GM19324 (cell line): ENCODE measurements around the gene BLVRB.
A peak's percentile ranks its signal among the peaks of the same experiment; 100 is the strongest.
"Not testable (repeated sequence)": the region's sequence is repeated elsewhere in the genome, so short reads cannot be mapped to it uniquely, and the experiment has no call there.

Experiments used
- ATAC-seq: cut with Tn5 transposase; IDR thresholded peaks from one replicate; pipeline ENCODE4 v1.9.1; 2021; ENCODE audit warnings: mild to moderate bottlenecking, moderate library complexity; ENCODE audit not compliant: unreplicated experiment, low FRiP score

Gene BLVRB

DNA sequence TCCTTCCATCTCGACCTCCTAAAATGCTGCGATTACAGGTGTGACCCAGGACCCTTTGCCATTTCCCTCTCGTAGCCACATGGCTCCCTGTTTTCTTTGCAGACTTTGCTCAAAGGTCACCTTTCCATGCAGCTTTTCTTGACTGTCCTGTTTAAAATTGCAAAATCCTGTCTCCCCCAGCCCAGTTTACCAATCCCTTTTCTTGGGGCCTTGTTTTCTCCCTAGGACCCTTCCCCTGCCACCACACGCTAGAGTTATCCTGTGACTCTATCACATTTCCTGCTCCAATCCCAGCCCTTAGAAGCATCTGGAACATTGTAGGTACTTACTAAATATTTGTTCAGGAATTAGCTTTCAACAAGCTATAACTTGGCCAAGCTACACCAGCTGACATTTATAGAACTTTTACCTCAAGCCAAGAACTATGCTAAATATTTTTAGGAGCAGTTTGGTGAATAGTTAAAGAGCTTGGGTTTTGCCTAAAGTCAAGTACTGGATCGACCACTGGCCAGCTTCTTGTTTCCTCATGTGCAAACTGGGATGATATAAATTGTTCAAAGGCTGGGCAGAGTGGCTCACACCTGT is 12.3 kb downstream of the BLVRB start:
- ATAC-seq = no peak

DNA sequence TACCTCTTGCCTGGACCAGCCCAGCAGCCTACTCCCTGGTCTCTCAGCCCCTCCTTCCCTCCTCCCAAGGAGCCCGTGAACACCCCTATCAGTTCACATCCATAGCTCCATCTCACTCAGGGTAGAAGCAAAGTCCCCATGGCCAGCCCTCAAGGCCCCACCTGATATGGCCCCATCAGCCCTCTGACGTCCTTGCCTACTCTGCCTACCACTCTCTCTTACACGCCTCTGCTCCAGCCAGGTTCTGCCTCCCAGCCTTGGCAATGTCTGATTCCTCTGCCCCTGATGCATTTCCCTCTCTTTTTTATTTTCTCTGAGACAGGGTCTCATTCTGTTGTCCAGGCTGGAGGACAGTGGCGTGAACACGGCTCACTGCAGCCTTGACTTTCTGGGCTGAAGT is 13.5 kb downstream of the BLVRB start:
- ATAC-seq = no peak

DNA sequence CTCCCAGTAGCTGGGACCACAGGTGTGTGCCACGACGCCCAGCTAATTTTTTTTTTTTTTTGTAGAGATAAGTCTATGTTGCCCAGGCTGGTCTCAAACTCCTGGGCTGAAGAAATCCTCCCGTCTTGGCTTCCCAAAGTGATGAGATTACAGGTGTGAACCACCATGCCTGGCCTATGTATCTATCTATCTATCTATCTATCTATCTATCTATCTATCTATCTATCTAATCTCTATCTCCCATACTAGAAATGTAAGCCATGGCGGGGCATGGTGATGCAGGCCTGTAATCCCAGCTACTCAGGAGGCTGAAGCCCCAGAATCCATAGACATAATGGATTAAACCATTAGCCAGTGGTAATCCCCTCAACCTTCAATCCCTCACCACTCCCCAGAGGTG is 14.9 kb downstream of the BLVRB start:
- no peak for ATAC-seq

DNA sequence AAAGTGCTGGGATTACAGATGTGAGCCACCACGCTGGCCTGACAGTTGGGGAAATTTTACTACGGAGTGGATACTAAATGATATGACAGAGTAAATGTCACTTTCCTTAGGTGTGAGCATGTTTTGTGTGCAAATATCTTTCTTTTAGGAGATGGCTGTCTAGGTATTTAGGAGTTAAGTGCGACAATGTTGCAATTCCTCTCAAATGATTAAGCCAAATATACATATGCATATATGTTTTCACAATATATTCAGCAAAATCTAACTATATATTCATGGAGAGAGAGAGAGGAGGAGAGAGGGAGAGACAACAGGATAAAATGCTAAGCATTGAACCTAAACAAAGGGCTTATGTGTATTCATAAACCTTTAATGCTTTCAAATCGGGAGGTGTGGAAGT is 16.0 kb downstream of the BLVRB start:
- ATAC-seq = no peak

DNA sequence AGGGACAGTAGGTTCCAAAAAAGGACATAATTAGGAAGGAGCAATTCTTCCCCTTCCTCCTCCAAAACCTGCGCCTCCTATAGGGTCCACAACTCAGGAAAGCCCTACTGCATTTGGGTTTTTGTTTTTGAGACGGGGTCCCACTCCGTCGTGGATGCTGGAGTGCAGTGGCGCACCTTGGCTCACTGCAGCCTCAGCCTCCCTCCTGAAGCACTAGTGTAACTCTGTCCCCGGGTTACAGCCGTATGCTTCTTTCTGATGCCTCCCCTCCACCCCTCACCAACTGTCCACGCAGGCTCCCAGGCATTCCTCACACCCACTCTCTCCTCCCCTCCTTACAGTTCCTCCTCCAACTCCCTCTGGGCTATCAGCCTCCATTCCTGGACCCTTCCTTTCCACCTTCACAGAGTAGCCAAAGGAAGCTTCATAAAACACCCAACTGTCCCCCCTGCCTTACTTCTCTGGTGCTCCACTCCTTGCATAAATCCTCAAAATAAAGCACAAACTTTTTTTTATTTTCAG is 19.2 kb downstream of the BLVRB start:
- ATAC-seq = no peak

DNA sequence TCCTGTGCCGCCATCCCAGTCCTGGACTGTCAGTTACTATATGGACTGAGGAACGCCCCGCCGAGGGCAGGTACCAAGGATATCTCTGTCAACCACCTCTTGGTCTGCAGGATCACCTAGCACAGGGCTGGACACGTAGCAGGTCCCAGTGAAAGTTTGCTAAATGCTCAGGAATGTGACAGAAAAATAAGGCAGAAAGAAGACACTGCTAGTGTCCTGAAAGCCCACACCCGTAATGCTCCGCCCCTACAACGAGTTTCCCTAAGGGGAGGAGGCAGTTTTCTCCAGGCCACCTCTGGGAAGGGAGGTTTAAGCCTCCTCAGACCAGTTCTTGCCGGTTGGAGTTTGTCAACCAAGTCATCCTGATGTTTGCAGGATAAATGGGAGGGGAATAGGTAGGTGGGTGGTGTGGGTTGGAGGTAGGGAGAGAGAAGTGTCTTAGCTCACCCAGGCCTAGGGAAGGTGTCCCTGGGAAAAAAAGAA is 19.7 kb downstream of the BLVRB start:
- no peak for ATAC-seq

DNA sequence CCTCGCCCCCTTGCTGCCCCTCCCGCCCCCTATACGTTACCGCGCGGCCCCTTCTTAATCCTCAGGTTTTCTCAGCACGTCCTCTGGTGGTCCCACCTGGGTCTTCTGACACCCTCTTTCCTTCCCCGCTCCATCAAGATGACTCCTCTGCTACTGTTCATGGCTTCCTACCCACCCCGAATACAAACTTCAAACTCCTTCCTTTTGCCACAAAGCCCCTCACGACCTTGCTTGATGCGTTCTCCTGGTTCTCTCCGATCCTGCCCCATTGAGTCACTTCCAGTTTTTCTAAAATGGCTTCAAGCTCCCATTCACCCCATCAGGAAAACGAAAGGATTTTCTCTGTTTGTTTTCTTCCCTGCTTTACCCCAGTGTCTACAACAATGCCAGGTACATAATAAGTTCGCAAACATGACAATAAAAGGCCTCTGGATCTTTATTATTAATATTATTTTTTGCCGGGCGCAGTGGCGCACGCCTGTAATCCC is 20.7 kb downstream of the BLVRB start:
- no peak for ATAC-seq

DNA sequence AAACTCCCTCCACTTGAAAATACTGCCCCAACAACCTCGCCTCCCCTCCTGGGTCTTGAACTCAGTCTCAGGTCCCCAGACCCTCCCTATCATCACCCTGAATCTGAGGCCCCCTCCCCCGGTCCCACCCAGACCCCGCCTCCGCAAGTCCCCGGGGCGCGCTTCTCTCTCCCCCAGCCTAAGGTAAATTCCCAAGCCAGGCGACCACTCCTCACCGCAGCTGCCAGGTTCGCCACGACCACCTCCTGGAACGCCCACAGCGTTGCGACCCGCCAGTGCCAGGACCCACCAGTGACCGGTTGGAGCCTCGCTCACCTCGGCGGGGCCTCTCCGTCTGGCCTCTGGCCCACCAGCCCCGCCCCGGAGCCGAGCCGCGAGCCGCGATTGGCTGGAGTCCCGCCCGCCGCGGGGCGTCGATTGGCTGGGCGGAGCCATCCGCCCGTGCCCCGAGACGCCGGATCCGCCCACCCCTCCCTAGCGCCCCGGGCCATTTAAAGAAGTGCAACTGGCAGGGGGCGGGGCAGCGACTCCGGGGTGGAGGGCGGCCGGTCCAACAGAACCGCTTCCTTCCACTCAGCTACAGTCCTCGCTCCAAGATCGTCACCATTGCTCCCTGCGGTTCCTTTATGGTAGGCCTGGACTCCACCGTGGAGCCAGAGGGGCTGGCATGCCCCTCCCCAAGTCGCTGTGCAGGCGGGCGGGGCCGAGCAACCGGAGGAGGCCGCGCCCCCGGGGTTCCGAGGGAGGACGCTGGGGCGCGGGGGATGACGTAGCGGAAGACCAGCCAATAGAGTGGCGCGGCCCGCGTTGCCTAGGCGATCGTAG is 21.3 kb downstream of the BLVRB start, which contains the start of gene SERTAD3:
Gene SERTAD3, minus strand, starts transcription at position 336 of the 825 bp plus-strand sequence. CDS start 2,255 bp downstream, outside the sequence.
- peak; percentile 76 for ATAC-seq

DNA sequence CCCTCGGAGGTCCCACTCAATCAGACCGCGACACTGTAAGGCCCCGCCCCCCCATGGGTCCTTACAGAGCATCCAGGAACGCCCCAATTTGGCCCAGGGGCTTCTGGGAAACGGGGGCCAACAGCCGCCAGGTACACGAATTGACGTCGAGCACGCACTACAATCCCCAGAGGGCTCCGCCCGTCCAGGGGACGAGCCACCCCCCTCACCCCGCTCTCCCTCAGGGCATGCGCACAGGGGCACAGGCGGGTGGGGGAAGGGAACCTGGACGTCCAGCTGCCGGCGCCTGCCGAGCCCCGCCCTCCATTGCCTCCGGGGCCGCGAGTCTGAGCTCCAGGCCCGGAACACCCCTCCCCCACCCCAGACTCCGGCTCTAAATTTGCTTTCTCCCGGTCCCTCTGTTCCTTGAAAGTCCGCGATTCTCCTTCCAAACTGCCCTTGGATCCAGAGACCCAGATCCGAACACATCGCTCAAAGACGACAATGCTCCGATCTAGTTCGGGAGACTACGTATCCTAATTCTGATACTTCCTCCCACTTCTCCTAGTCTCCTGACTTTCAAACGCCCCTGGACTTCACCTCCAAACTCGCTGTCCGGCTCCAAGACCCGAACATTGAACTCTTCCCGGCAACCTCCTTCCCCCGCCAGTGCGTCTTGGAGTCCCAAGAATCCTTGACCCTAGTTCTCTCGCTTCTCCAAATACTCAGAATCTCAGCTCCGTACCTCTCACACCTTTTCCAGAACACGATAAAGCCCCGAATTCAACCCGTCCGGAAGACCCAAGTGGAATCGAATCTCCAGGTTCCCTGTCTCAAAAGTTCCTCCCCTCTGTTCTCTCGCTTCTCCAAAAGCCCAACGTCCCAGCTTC is 22.2 kb downstream of the BLVRB start:
- ATAC-seq = peak; percentile 73

DNA sequence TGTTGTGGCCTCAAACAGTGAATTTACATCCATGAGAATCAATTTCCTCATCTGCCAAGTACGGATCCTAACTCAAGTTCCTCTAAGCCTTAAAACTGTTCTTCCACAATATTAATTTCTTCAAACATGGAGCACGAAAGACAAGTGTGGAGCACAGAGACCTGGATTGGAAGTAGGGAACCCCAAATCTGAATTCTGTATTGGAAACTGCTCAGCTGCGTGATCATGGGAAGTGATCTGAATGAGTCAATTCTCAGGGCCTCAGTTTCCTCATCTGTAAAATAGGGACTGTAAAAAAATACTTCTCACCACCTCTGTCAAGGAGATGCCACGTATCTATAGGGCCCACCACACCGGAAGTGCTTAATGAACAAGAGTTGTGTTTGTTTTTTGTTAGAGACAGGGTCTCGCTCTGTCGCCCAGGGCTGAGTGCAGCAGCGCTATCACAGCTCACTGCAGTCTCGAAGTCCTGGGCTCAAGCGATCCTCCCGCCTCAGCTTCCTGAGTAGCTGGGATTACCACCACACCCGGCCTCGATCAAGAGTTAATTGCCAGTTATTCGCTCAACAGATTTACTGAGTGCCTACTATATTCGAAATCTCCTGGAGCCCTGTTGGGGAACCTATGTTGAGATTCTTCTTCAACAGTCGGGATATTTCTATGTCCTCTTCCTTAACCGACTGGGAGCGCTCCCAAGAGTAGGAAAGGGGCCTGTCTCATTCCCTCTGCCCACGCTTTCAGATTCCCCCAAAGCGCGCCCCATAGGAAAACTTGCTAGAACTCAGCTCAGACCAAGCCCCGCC is 23.0 kb downstream of the BLVRB start:
- ATAC-seq = no peak

DNA sequence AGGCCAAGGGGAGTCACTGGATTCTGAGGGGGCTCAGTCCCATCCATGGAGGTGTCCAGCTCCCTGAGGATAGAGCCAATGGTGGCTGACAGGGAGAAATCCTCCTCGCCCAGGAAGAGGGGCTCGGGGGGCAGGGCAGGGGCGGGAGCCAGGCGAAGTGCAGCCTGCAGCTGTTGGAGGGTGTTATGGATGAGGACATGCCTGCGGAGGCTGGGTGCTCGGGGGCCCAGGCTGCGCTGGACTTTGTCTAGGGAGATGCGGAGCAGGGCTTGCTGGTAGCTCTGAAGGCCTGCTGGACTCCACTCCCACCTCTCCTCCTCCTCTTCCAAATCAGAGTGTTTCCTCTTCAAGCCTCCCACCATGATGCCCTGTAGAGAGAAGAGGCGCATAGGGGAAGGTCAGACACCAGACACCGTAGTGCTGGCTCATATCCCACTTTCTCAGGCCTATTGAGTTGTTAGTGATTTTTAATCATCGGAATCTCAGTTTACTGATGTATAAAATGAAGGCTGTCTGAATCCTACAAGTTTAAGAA is 23.8 kb downstream of the BLVRB start:
- no peak for ATAC-seq

DNA sequence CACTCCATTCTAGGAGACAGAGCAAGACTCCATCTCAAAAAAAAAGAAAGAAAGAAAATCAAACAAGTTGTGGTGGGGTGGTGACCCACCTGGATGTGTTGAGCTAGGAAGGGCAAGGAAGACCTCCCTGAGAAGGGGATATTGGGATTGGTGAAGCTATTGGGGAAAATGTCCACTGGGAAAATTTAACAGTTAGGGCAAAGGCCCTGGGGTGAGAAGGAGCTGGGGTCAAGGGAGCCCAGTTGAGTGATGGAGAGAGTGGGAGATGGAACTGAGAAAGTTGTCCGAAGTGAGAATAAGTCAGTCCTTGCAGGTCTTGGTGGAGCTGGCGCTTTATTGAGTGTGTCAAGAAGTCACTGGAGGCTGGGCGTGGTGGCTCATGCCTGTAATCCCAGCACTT is 27.3 kb downstream of the BLVRB start:
- no peak for ATAC-seq

DNA sequence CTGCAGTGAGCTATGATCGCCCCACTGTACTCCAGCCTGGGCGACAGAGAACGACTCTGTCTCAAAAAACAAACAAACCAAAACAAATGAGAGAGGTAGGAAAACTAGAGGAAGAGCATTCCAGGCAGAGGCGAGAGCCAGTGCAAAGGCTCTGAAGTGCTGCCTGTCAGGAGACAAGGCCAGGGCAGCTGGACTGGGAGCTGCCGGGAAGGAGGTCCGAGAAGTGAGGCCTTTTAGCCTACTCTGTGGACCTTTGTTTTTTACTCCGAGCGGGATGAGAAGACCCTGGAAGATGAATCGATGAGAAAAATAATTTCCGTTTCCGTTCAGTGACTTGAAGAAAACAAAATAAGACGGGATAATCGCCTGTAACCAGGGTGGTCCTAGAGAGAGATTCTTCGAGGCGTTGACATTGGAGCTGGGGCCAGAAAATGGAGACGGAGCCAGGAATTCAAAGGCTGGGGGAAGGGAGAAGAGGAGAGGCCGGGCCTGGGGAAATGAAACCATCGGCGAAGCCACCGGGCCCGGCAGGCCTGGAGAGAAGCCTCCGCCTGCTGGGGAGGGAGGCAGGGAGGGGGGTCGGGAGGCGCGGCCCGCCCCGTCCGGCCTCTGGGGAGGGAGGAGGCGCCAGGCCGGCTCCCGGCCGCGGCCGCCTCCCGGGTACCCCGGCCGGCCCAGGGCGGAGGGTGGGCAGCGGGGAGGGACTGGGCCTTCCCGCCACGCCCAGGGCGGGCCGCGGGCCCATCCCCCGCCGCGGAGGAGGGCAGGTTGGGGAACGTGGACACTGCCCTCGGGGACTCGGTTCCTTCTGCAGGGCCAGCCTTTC is 31.9 kb downstream of the BLVRB start:
- peak; percentile 66 for ATAC-seq

DNA sequence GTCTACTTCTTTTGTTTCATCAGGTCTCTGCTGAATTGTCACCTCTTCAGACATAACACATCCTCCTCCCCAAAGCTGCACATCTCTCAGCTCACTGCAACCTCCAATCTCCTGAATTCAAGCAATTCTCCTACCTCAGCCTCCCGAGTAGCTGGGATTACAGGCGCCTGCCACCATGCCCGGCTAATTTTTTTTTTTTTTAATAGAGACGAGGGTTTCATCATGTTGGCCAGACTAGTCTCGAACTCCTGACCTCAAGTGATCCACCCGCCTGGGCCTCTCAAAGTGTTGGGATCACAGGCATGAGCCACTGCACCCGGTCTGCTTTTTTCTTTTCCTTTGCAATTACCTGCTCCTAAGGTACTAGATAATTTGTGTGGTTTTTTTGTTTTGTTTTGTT is 32.8 kb downstream of the BLVRB start:
- ATAC-seq = not testable (repeated sequence)

DNA sequence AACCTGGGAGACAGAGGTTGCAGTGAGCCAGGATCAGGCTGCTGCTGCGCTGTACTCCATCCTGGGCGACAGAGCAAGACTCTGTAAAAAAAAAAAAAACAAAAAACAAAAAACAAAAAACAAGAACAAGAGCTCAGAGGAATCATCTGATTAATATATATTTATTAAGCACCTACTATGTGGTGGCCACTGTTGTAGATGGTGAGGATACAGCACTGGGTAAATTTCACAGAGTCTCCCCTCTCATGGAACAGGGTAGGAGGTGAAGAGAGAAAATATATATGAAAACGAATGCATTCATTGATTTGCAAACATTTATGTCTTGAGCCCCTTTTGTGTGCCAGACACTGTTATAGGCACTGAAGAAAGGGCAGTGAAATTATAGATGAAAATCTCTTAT is 33.8 kb downstream of the BLVRB start:
- no peak for ATAC-seq

DNA sequence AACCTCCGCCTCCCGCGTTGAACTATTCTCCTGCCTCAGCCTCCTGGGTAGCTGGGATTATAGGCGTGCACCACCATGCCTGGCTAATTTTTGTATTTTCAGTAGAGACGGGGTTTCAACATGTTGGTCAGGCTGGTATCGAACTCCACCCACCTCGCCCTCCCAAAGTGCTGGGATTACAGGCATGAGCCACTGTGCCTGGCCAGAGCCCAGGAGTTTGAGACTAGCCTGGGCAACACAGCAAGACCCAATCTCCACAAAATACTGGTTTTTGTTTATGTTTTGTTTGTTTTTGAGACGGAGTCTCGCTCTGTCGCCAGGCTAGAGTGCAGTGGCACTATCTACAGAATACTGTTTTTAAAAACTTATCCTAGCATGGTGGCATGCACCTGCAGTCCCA is 35.3 kb downstream of the BLVRB start:
- not testable (repeated sequence) for ATAC-seq

DNA sequence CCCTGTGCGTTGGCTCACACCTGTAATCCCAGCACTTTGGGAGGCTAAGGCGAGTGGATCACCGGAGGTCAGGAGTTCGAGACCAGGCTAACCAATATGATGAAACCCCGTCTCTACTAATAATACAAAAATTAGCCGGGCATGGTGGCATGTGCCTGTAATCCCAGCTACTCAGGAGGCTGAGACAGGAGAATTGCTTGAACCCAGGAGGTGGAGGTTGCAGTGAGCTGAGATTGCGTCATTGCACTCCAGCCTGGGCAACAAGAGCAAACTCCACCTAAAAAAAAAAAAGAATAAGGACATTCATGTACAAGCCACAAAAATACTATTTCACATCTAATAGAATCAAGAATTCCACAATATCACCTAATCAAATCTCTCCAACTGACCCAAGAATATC is 37.3 kb downstream of the BLVRB start:
- not testable (repeated sequence) for ATAC-seq

DNA sequence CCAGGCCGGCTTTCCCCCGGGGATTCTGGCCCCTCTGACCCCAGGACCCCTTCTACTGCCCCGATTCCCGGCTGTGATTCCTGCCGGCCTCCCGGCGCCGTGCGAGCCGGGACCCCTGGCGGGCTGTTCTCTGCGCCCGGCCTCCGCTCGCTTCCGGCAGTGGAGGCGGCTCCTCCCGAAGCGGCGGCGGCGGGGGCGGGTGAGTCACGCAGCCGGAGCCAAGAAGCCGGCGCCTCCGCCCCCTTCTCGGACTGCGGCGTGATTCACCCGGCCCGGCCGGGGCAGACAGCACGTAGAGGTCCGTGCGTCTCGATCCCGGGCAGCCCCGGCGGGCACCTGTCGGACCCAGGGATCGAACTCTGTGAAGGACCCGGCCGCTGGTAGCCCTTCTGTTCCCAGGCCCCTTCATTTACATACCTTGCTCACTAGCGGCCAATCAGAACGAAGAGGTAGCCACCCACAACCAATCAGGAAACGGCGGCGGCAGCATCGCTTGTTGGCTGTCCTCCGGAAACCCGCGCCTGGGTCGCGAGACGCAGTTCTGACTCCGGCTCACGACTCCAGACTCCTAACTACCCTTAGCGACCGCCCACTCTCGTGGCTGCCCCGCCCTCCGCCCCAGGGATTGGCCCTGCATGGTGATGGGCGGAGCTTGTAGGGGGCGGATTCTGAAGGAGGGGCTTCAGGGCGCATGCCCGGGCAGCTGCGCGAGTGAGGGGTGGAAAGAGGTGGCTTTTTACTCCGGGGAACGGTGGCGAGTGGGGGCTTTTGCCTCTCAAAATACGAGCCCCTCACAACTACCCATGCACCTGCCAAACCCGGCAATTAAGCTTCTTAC is 39.9 kb downstream of the BLVRB start, which contains the start of gene SERTAD1:
Gene SERTAD1, minus strand, starts transcription at position 543 of the 838 bp plus-strand sequence. CDS start 2,446 bp downstream, outside the sequence.
- peak; percentile 89 for ATAC-seq
